Tibial nerve (tissue), 4 donors: Measurements from ENCODE around the gene SMLR1. TPM values are rescaled to one million over a fixed set of nuclear protein-coding genes. Genes with fewer than 3 reads are reported as not detected.

Source experiments
- DNase-seq, 2 donors: peaks; one replicate each; pipeline ENCODE4 v3.0.0-alpha.2; 2019; ENCODE audit warnings: low spot score in 2 of 2
- H3K27ac ChIP-seq, 4 donors: fragments of 200-600 bp; sonication (generic) in 3 of 4; one replicate each; pipeline ENCODE4 v1.5.1; 2017 to 2019; ENCODE audit warnings: mild to moderate bottlenecking in 1 of 4
- H3K27me3 ChIP-seq, 2 donors: fragments of 200-600 bp; sonication (generic) in 1 of 2; one replicate each; pipeline versions ENCODE4 v1.5.1 to v1.6.0; 2017 to 2019
- H3K36me3 ChIP-seq, 3 donors: fragments of 200-600 bp; sonication (generic); one replicate each; pipeline ENCODE4 v1.5.1; 2018 to 2019
- H3K4me1 ChIP-seq, 4 donors: fragments of 200-600 bp; sonication (generic) in 3 of 4; one replicate each; pipeline ENCODE4 v1.5.1; 2017 to 2019
- H3K4me3 ChIP-seq, 4 donors: fragments of 200-600 bp; sonication (generic) in 3 of 4; one replicate each; pipeline ENCODE4 v1.5.1; 2017 to 2019; ENCODE audit warnings: mild to moderate bottlenecking in 1 of 4, moderate library complexity in 1 of 4
- H3K9me3 ChIP-seq, 4 donors: fragments of 200-600 bp; sonication (generic) in 3 of 4; one replicate each; pipeline ENCODE4 v1.5.1; 2017 to 2019
- CTCF ChIP-seq, 5 experiments: fragments of 200-600 bp in 3 of 5; fragments of 450-650 bp in 2 of 5; sonication (generic) in 3 of 5; IDR thresholded peaks; one replicate each; pipeline ENCODE4 v1.5.1; 2016 to 2019; ENCODE audit warnings: antibody characterized with exemption in 5 of 5, mild to moderate bottlenecking in 3 of 5, moderate library complexity in 2 of 5
- EP300 ChIP-seq, 2 donors: sonication (generic); formaldehyde crosslinking; IDR thresholded peaks; one replicate each; pipeline ENCODE4 v1.6.1; 2017; ENCODE audit warnings: antibody characterized with exemption in 2 of 2, mild to moderate bottlenecking in 1 of 2
- POLR2A ChIP-seq, 2 donors: fragments of 450-650 bp; IDR thresholded peaks; one replicate each; pipeline ENCODE4 v1.6.1; 2017; ENCODE audit warnings: antibody characterized with exemption in 2 of 2, mild to moderate bottlenecking in 2 of 2, moderate library complexity in 2 of 2
- WGBS, 2 donors: methylation state at CpG; one replicate each; pipeline ENCODE4 v1.1.5; 2018; 5-methylcytosine and 5-hydroxymethylcytosine counted together
- total RNA-seq, 4 donors: library from RNA; depleted of rRNA; stranded (reverse); fragments of >200 nt; gene quantifications; one replicate each; pipeline ENCODE4 v1.1.0, GENCODE V29; 2016

SMLR1 gene
- total RNA-seq, 4 donors from 2014 or later, result not detected

- Histone ChIP-seq H3K4me3 (no peak overlapping the region), H3K9me3 (no peaks in the 10 kb centered on the region), H3K27ac (peak overlapping the region in 2 of 4 donors; percentile 38 to 64), H3K36me3 (peaks cover 0 to 4% (median 0%) of the 10 kb centered on the region in 3 donors), H3K27me3 (no peaks in the 10 kb centered on the region), H3K4me1 (peaks cover 0 to 25% (median 0%) of the 10 kb centered on the region in 4 donors)
- WGBS, 2 donors, result 56 to 61% methylated on average over 7 of the region's 7 CpGs
- DNase-seq, result no peak
- TF ChIP-seq POLR2A (IDR thresholded peaks at IDR 0.05) (no peak), EP300 (IDR thresholded peaks at IDR 0.05) (no peak), CTCF (IDR thresholded peaks at IDR 0.05) (no peak)
Measured at GRCh38 chr6:130847001-130847910, 20.1 kb downstream of the SMLR1 start.

GRCh38 chr6:130848945-130849344 lies 21.7 kb downstream of the SMLR1 start:
- Histone ChIP-seq H3K27ac (no peak overlapping the region), H3K4me1 (peaks cover 0 to 31% (median 0%) of the 10 kb centered on the region in 4 donors), H3K4me3 (no peak overlapping the region), H3K36me3 (peaks cover 0 to 18% (median 0%) of the 10 kb centered on the region in 3 donors), H3K9me3 (no peaks in the 10 kb centered on the region), H3K27me3 (no peaks in the 10 kb centered on the region)
- whole genome bisulfite sequencing, 2 donors, result 80 to 85% methylated on average over 2 of the region's 2 CpGs
- no peak for DNase-seq
- no peak for TF ChIP-seq EP300 (IDR thresholded peaks at IDR 0.05)
- TF ChIP-seq POLR2A (IDR thresholded peaks at IDR 0.05), result no peak
- TF ChIP-seq CTCF (IDR thresholded peaks at IDR 0.05), result no peak

GRCh38 chr6:130849594-130849993 lies 22.4 kb downstream of the SMLR1 start:
- H3K27me3 ChIP-seq, result no peaks in the 10 kb centered on the region
- no peaks in the 10 kb centered on the region for H3K9me3 ChIP-seq
- no peak overlapping the region for H3K27ac ChIP-seq
- H3K4me1 ChIP-seq, result peaks cover 0 to 33% (median 0%) of the 10 kb centered on the region in 4 donors
- no peak for DNase-seq
- TF ChIP-seq EP300 (IDR thresholded peaks at IDR 0.05) (no peak), CTCF (IDR thresholded peaks at IDR 0.05) (no peak), POLR2A (IDR thresholded peaks at IDR 0.05) (no peak)
- 80 to 88% methylated on average over 1 of the region's 1 CpG for WGBS, 2 donors
- H3K36me3 ChIP-seq, result peaks cover 0 to 19% (median 0%) of the 10 kb centered on the region in 3 donors
- H3K4me3 ChIP-seq, result no peak overlapping the region

GRCh38 chr6:130851026-130851425 lies 23.8 kb downstream of the SMLR1 start:
- no peaks in the 10 kb centered on the region for H3K9me3 ChIP-seq
- no peak overlapping the region for H3K27ac ChIP-seq
- H3K27me3 ChIP-seq, result no peaks in the 10 kb centered on the region
- H3K4me1 ChIP-seq, result peaks cover 0 to 33% (median 0%) of the 10 kb centered on the region in 4 donors
- no peak for DNase-seq
- no peak for TF ChIP-seq EP300 (IDR thresholded peaks at IDR 0.05)
- TF ChIP-seq CTCF (IDR thresholded peaks at IDR 0.05), result no peak
- no peak for TF ChIP-seq POLR2A (IDR thresholded peaks at IDR 0.05)
- peaks cover 0 to 33% (median 0%) of the 10 kb centered on the region in 3 donors for H3K36me3 ChIP-seq
- no peak overlapping the region for H3K4me3 ChIP-seq
- 40 to 46% methylated on average over 1 of the region's 1 CpG for WGBS, 2 donors
